Left hindlimb (tissue), 1 donor: ENCODE data around the gene NNT.
"Not testable (repeated sequence)": the region's sequence is repeated elsewhere in the genome, so short reads cannot be mapped to it uniquely, and the experiment has no call there.

ENCODE experiments used
- DNase-seq: peaks from one replicate; pipeline ENCODE4 v3.0.0-alpha.2; 2018

NNT gene

GRCh38 chr5:43729846-43730478 is 127.0 kb downstream of the NNT start:
- no peak for DNase-seq

GRCh38 chr5:43730832-43731342 is 127.9 kb downstream of the NNT start:
- DNase-seq, result no peak

DNA sequence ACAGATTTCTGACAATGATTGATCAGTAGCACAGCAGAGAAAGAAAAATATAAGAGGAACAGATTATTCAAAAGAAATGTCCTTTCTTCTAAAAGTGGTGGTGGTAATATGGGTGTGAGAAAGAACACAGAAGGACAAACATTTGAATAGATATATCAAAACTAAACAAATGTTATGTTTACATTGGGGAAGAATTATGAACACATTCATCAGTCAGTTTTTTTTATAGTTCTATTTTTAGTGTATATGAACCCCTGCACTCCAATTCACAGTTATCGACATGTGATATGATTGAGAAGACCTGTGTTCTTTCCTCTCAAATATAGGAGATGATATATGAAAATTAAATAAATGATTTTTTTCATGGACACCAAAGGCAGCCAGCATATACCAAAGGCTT is 128.6 kb downstream of the NNT start:
- no peak for DNase-seq

DNA sequence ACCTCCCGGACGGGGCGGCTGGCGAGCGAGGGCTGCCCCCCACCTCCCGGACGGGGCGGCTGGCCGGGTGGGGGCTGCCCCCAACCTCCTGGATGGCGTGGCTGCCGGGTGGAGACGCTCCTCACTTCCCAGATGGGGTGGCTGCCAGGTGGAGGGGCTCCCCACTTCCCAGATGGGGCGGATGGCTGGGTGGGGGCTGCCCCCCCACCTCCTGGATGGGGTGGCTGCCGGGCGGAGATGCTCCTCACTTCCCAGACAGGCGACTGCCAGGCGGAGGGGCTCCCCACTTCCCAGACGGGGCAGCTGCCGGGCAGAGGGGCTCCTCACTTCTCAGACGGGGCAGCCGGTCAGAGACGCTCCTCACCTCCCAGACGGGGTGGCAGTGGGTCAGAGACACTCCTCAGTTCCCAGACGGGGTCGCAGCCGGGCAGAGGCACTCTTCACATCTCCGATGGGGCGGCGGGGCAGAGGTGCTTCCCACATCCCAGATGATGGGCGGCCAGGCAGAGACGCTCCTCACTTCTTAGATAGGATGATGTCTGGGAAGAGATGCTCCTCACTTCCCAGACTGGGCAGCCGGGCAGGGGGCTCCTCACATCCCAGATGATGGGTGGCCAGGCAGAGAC is 143.1 kb downstream of the NNT start:
- not testable (repeated sequence) for DNase-seq

DNA sequence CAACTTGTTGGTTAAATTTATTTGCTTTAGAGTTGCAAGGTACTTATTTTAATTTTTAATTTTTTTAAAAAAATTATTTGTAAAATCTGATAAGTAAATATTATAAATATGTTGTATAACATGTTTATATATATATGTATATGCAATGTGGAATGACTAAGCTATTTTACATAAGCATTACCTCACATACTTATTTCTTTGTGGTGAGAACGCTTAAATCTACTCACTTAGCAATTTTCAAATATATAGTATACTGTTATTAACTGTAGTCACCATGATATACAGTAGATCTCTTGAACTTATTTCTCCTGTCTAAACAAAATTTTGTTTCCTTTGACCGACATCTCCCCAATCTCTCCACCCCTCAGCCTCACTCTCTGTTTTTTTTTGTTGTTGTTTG is 147.8 kb downstream of the NNT start:
- DNase-seq, result no peak

DNA sequence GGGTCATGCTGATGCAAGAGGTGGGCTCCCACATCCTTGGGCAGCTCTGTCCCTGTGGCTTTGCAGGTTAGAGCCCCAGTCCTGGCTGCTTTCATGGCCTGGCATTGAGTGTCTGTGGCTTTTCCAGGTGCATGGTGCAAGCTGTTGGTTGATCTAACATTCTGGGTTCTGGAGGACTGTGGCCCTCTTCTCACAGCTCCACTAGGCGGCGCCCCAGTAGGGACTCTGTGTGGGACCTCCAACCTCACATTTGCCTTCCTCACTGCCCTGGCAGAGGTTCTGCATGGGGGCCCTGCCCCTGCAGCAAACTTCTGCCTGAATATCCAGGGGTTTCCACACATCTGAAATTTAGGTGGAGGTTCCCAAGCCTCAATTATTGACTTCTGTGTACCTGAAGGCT is 150.1 kb downstream of the NNT start:
- DNase-seq, result no peak
